GM12892 (cell line): Measurements from ENCODE around the gene PRDM2.
A peak's percentile ranks its signal among the peaks of the same experiment; 100 is the strongest.

Experiments used
- DNase-seq: peaks from one replicate; pipeline ENCODE4 v3.0.0; 2011; ENCODE audit not compliant: insufficient read length
- FAIRE-seq: peaks from 2 replicates; lab custom pipeline; 2011; peaks lifted over from hg19 to GRCh38; lab: Jason Lieb, UNC
- POLR2A ChIP-seq: IDR thresholded peaks from 2 replicates; pipeline ENCODE4 v1.6.1; 2011; ENCODE audit warnings: low read depth, low read length, control low read depth
- POLR2AphosphoS5 ChIP-seq: IDR thresholded peaks from 2 replicates; pipeline ENCODE4 v1.6.1; 2011; ENCODE audit warnings: low read depth, low read length, control low read depth
- TAF1 ChIP-seq: IDR thresholded peaks from 2 replicates; pipeline ENCODE4 v1.6.1; 2011; ENCODE audit warnings: low read depth, mild to moderate bottlenecking, control low read depth, low read length, borderline replicate concordance

Gene PRDM2

DNA sequence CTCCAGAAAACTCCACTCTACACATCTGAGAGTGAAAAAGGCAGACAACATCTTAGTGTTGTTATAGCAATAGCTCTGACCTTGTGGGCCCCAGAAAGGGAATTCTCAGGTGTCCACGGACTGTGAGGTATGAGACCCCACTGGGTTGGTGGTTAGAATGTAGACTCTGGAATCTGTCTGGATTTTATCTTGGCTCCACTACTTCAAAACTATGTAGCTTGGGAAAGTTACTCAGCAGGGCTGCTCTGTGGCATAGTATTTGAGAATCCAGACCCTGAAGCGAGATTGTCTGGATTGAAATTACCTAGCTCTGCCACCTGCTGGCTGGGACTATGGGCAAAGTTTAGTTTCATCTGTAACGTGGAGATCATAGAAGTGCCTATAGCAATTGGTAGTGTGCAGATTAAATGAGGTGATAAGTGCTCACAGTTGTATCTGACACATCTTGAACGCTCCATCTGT, 25.8 kb downstream of the PRDM2 start:
- peak; percentile 97 for FAIRE-seq
- no peak for DNase-seq
- TF ChIP-seq POLR2AphosphoS5: no peak
- no peak for TF ChIP-seq POLR2A
- TF ChIP-seq TAF1: no peak

DNA sequence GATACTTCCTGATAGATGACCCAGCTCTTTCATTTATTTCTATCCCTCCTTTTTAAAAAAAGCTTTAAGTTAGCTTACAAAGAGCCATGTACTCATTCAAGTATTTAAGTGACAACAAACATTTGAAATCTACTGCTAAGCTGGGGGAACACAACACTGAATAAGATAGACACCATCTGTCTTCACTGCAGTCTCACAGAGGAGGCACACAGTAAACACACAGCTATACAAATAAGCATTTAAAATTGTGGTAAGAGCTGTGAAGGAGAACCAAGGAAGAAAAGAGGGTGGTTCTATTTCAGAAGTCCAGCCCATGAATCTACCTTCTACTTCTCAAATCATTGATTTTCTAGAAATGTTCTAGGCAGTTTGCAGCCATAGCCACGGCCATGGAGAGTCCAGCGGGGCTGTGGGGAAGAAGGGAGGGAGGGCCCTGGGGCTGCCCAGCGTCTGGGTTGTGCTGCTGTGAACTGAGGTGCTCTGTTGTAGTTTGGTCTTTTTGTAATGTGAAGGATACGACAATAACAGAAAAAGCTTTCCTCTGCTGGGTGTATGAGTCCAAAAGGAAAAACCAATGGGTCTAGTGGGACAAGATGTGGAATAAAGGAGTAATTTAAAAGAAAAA, 28.2 kb downstream of the PRDM2 start:
- TF ChIP-seq TAF1 (no peak), POLR2AphosphoS5 (no peak), POLR2A (no peak)
- peak; percentile 75 for FAIRE-seq
- DNase-seq: no peak

GRCh38 chr1:13730291-13730690, 30.3 kb downstream of the PRDM2 start:
- DNase-seq: no peak
- no peak for TF ChIP-seq POLR2A
- no peak for TF ChIP-seq POLR2AphosphoS5
- no peak for TF ChIP-seq TAF1
- no peak for FAIRE-seq

- TF ChIP-seq TAF1: peak; percentile 72; the same call in 1 of the 2 replicates
- peak; percentile 77 for TF ChIP-seq POLR2AphosphoS5
- TF ChIP-seq POLR2A: peak; percentile 80
- DNase-seq: peak; percentile 63
- FAIRE-seq: peak; percentile 98
Measured at GRCh38 chr1:13730751-13731482, 30.9 kb downstream of the PRDM2 start.

DNA sequence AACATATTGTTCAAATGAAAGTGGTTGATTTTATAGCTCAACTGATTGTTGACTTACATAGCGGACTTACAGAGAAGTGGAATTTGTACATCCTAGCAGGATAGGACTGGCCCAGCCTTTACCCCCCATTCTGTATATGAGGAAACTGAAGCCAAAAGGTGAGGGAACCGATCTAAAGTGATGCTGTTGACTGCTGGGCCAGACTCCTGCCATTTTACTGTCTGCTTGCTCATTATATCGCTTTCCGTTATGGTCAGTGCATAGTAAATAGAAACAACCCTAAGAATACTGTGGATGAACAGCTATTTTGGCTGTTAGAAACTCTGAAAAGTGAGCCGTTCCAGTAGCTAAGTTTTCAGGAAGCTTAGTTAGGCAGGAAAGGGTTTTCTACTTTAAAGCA, 31.9 kb downstream of the PRDM2 start:
- DNase-seq (no peak), FAIRE-seq (peak; percentile 87)
- no peak for TF ChIP-seq POLR2AphosphoS5
- no peak for TF ChIP-seq POLR2A
- no peak for TF ChIP-seq TAF1

DNA sequence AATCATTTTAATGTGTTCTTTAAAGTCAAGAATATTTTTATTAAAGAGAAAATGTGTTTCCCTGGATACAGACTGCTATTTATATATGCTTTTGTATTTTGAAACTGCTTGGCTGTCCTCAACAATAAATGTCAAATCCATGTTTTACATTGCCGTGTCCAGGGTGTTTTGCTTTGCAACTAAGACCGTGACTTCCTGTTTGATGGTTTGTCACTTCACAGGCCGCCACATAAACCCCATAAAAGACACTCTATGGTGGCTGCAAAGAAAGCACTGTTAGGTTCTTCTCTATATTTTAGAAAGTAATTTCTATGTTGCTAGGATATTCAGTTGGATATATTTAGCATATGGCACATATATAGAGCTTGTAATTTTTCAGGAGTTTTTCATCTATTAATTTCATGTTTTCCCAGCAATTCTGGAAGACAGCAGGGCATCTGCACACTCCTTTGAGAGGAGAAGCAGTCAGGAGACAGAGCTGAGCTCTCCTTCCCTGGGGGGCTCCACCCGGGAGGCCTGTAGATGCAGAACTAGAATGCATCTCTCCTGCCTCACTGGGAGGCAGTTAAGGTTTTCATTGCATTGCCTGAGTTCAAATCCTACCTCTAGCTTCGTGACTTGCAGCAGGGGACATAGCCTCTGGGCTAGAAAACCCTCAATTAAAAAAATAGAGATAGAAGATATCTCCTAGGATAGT, 33.1 kb downstream of the PRDM2 start:
- FAIRE-seq (no peak), DNase-seq (no peak)

DNA sequence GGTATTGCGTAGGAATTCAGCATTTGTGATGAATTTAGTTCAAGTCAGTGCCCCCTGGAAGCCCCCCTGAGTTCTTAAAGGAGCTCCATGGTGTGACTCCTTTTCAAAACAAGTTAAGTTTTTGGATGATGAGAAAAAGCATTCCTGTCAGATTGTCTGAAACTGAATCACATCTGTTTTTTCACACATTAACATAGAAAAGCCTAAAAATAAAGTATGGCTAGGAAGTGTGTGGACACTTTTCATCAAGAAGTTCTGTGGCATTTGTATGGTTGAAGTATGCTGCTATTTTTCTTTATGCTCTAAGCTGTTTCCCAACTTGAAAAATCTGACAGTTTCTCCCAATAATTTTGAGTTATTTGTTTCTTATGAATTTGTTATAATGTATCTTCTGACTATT, 33.7 kb downstream of the PRDM2 start:
- FAIRE-seq (no peak), DNase-seq (no peak)
- TF ChIP-seq TAF1 (no peak), POLR2A (no peak), POLR2AphosphoS5 (no peak)

More for the DNA sequence above, 33.1 kb downstream of the PRDM2 start:
- TF ChIP-seq POLR2A (no peak), POLR2AphosphoS5 (no peak), TAF1 (no peak)

GRCh38 chr1:13735168-13735930, 35.4 kb downstream of the PRDM2 start:
- DNase-seq: no peak
- no peak for FAIRE-seq
- TF ChIP-seq POLR2AphosphoS5: no peak
- no peak for TF ChIP-seq TAF1
- TF ChIP-seq POLR2A: no peak

GRCh38 chr1:13737398-13737797, 37.4 kb downstream of the PRDM2 start:
- no peak for DNase-seq

DNA sequence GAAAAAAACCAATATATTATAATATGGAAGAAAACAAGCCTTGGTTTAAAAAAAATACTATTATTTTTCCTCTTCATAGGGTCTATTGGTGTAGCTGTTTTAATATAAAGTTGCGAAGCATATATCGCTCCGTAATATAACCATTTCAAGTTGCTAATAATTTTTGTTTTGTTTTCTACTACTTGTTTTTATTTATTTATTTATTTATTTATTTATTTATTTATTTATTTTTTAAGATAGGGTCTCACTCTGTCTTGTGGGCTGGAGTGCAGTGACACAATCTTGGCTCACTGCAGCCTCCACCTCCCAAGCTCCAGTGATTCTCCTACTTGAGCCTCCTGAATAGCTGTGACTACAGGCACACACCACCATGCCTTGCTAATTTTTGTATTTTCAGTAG, 46.4 kb downstream of the PRDM2 start:
- TF ChIP-seq POLR2AphosphoS5 (no peak), TAF1 (no peak), POLR2A (no peak)
- no peak for FAIRE-seq
- no peak for DNase-seq

More at GRCh38 chr1:13737398-13737797, 37.4 kb downstream of the PRDM2 start:
- FAIRE-seq: peak; percentile 88
- TF ChIP-seq POLR2A (no peak), POLR2AphosphoS5 (no peak), TAF1 (no peak)
